K562 (cell line): ENCODE data around the gene PRDM10. TPM values are rescaled to one million over a fixed set of nuclear protein-coding genes. Genes with fewer than 3 reads are reported as not detected.
A peak's percentile ranks its signal among the peaks of the same experiment; 100 is the strongest.

Source experiments
- ATAC-seq: fragments of 200-7000 bp; cut with Tn5 transposase; 3 replicates; pipeline ENCODE4 v1.9.1; 2020; ENCODE audit warnings: moderate library complexity
- BruUV-seq: library from RNA; stranded (reverse); fragments of 400-500 nt; replicated peaks from 2 replicates; lab custom pipeline; 2021; lab: Mats Ljungman, UMichigan
- CTCF ChIA-PET: fragments of 300-600 bp; formaldehyde crosslinking; extraction: SDS; loops from one replicate; lab custom pipeline; 2021; ENCODE audit warnings: low intra/inter-chr PET ratio; lab: Yijun Ruan, JAX
- POLR2A ChIA-PET: fragments of 300-600, 350-650 bp; sonication (Branson Sonifier 250); formaldehyde crosslinking; extraction: SDS; loops from one replicate; lab custom pipeline; 2021; ENCODE audit warnings: antibody characterized with exemption, inconsistent platforms; lab: Yijun Ruan, JAX
- DNase-seq, 4 experiments: peaks; one replicate each; pipeline versions ENCODE4 v3.0.0 to v3.0.0-alpha.2; 2011 to 2018; ENCODE audit warnings: low spot score in 3 of 4, mixed read lengths in 3 of 4; ENCODE audit errors: extremely low read depth in 1 of 4
- FAIRE-seq: peaks from 2 replicates; lab custom pipeline; 2011; peaks lifted over from hg19 to GRCh38; lab: Jason Lieb, UNC
- H2AFZ ChIP-seq: 2 replicates; pipeline ENCODE4 v1.6.0; 2011; ENCODE audit warnings: low read depth, low read length, control low read depth, inconsistent platforms
- H3K27ac ChIP-seq: fragments of 200-600 bp; 3 replicates; pipeline ENCODE4 v1.8.0; 2011; ENCODE audit warnings: low read depth, mild to moderate bottlenecking, control low read depth, inconsistent platforms, low read length, moderate library complexity, mixed read lengths; ENCODE audit errors: extremely low read depth
- H3K27me3 ChIP-seq, 2 experiments: fragments of 300-600 bp in 1 of 2; 2 replicates in 1 of 2; 3 replicates in 1 of 2; pipeline versions ENCODE4 v1.6.0 to v1.8.0; 2011; ENCODE audit warnings: inconsistent platforms in 2 of 2, low read length in 2 of 2, mild to moderate bottlenecking in 1 of 2, mixed read lengths in 1 of 2, moderate library complexity in 1 of 2; ENCODE audit not compliant: control insufficient read depth in 2 of 2, insufficient read depth in 2 of 2
- H3K36me3 ChIP-seq: fragments of 300-600 bp; 3 replicates; pipeline ENCODE4 v1.8.0; 2011; ENCODE audit warnings: mild to moderate bottlenecking, low read length, inconsistent platforms; ENCODE audit not compliant: control insufficient read depth, insufficient read depth
- H3K4me1 ChIP-seq, 2 experiments: fragments of 200-600 bp in 1 of 2; replicated peaks in 1 of 2; 2 replicates in 1 of 2; 3 replicates in 1 of 2; pipeline versions ENCODE4 v1.5.1 to v1.8.0; 2011; ENCODE audit warnings: inconsistent platforms in 2 of 2, low read length in 2 of 2, mild to moderate bottlenecking in 1 of 2, mixed read lengths in 1 of 2, moderate library complexity in 1 of 2; ENCODE audit not compliant: control insufficient read depth in 2 of 2, insufficient read depth in 2 of 2
- H3K4me2 ChIP-seq: 2 replicates; pipeline ENCODE4 v1.6.1; 2011; ENCODE audit warnings: low read length, control low read depth, inconsistent platforms, mixed read lengths; ENCODE audit not compliant: insufficient read depth
- H3K4me3 ChIP-seq: fragments of 200-600 bp; sonication (generic), shearing (Covaris generic); 2 replicates; pipeline ENCODE4 v1.5.1; 2016; ENCODE audit warnings: control low read depth, inconsistent platforms
- H3K79me2 ChIP-seq: fragments of 200-600 bp; 3 replicates; pipeline ENCODE4 v1.8.0; 2011; ENCODE audit warnings: low read length, inconsistent platforms; ENCODE audit not compliant: control insufficient read depth, insufficient read depth
- H3K9ac ChIP-seq, 2 experiments: 2 replicates each; pipeline versions ENCODE4 v1.6.0 to v1.6.1; 2011; ENCODE audit warnings: low read depth in 2 of 2, low read length in 2 of 2, control low read depth in 1 of 2, inconsistent platforms in 1 of 2, mild to moderate bottlenecking in 1 of 2, mixed read lengths in 1 of 2; ENCODE audit not compliant: insufficient read depth in 1 of 2
- H3K9me1 ChIP-seq: one replicate; pipeline ENCODE4 v1.6.0; 2011; ENCODE audit warnings: inconsistent platforms, mild to moderate bottlenecking, low read length, moderate library complexity; ENCODE audit not compliant: control insufficient read depth, insufficient read depth
- H3K9me3 ChIP-seq: replicated peaks from 2 replicates; pipeline ENCODE4 v1.5.1; 2011; ENCODE audit warnings: low read depth, low read length, inconsistent platforms; ENCODE audit not compliant: control insufficient read depth, insufficient read depth
- H4K20me1 ChIP-seq: replicated peaks from 2 replicates; pipeline ENCODE4 v1.6.1; 2011; ENCODE audit warnings: low read length, inconsistent platforms, mixed read lengths; ENCODE audit not compliant: control insufficient read depth, insufficient read depth
- ATF4 ChIP-seq: fragments of 450-650 bp; formaldehyde crosslinking; IDR thresholded peaks from 2 replicates; pipeline ENCODE4 v1.4.0; 2022; ENCODE audit warnings: mild to moderate bottlenecking, moderate library complexity
- ATF7 ChIP-seq: fragments of 450-650 bp; IDR thresholded peaks from 2 replicates; pipeline ENCODE4 v1.7.1; 2014; ENCODE audit warnings: mild to moderate bottlenecking, moderate library complexity
- CREM ChIP-seq: IDR thresholded peaks from 2 replicates; pipeline ENCODE4 v1.6.1; 2014; ENCODE audit warnings: antibody characterized with exemption, low read depth
- CTBP1 ChIP-seq: fragments of 450-650 bp; IDR thresholded peaks from 2 replicates; pipeline ENCODE4 v1.6.1; 2016; ENCODE audit warnings: borderline replicate concordance
- EP400 ChIP-seq: fragments of 450-650 bp; IDR thresholded peaks from 2 replicates; pipeline ENCODE4 v1.6.1; 2017; ENCODE audit warnings: antibody characterized with exemption, mild to moderate bottlenecking, moderate library complexity
- JUN ChIP-seq, 2 experiments: sonication (generic) in 1 of 2; formaldehyde crosslinking in 1 of 2; IDR thresholded peaks; 2 replicates each; pipeline versions ENCODE4 v1.6.1 to v1.8.0; 2012 to 2022; ENCODE audit warnings: borderline replicate concordance in 2 of 2, mild to moderate bottlenecking in 2 of 2, improper control_type of control experiment in 1 of 2, low read depth in 1 of 2, low read length in 1 of 2, missing genetic modification reagents in 1 of 2
- RAD21 ChIP-seq, 2 experiments: fragments of 250-450 bp in 1 of 2; fragments of 450-650 bp in 1 of 2; sonication (Bioruptor Pico) in 1 of 2; formaldehyde crosslinking in 1 of 2; IDR thresholded peaks in 1 of 2; conservative IDR thresholded peaks in 1 of 2; 2 replicates each; pipeline versions ENCODE4 v1.4.0 to v1.8.0; 2020 to 2022; ENCODE audit warnings: mild to moderate bottlenecking in 2 of 2, moderate library complexity in 1 of 2
- REST ChIP-seq, 2 experiments: fragments of 450-650 bp; formaldehyde crosslinking in 1 of 2; IDR thresholded peaks; 2 replicates each; pipeline versions ENCODE4 v1.4.0 to v1.6.1; 2014 to 2020; ENCODE audit warnings: mild to moderate bottlenecking in 2 of 2, borderline replicate concordance in 1 of 2, low read depth in 1 of 2
- RHOXF2B ChIP-seq: fragments of 250-450 bp; sonication (Bioruptor Pico); conservative IDR thresholded peaks from 2 replicates; pipeline ENCODE4 v1.5.1; 2021
- TAL1 ChIP-seq: fragments of 450-650 bp; IDR thresholded peaks from 2 replicates; pipeline ENCODE4 v1.6.1; 2016; ENCODE audit warnings: mild to moderate bottlenecking
- WGBS: fragments of 100-300 bp; shearing (Covaris generic); methylation state at CpG from one replicate; pipeline ENCODE4 v1.1.6; 2016; ENCODE audit warnings: low coverage, mixed read lengths; ENCODE audit not compliant: insufficient coverage; ENCODE audit errors: missing lambda C conversion rate; 5-methylcytosine and 5-hydroxymethylcytosine counted together
- in situ Hi-C: fragments of 300-500 bp; cut with MboI; formaldehyde crosslinking; loops from 4 replicates; pipeline ENCODE4 v1.15.0; 2018; ENCODE audit warnings: inconsistent platforms, mixed read lengths
- intact Hi-C: fragments of 100-400 bp; cut with micrococcal nuclease; formaldehyde crosslinking; loops from 2 replicates; pipeline ENCODE4 v1.14.2; 2022
- polyA plus RNA-seq, 8 experiments: library from polyadenylated mRNA; depleted of rRNA in 4 of 8; stranded (reverse) in 5 of 8; unstranded in 3 of 8; fragments of >200 nt; fragmentation: Nextera tagmentation in 2 of 8; fragmentation: Illumina TruSeq in 1 of 8; extraction: Ambion mirVana in 2 of 8; extraction: Trizol in 1 of 8; gene quantifications; 2 replicates each; pipeline versions ENCODE4 v1.2.1 to v1.2.3, GENCODE V29; 2011 to 2014; ENCODE audit warnings: inconsistent platforms in 1 of 8, missing spikeins in 1 of 8
- total RNA-seq, 7 experiments: library from RNA; depleted of rRNA in 6 of 7; stranded (reverse); fragments of >200 nt in 6 of 7; fragmentation: Illumina TruSeq in 2 of 7; extraction: Trizol in 2 of 7; gene quantifications; 2 replicates each; pipeline versions ENCODE4 v1.2.1 to v1.2.3, GENCODE V29; 2011 to 2021; ENCODE audit warnings: low replicate concordance in 1 of 7

The PRDM10 gene
- total and polyA plus RNA-seq, 9 of the 15 experiments (the other 6 are each of a cell fraction or from before 2014, with no cell fraction given), result 0.89 to 9.3 (median 4.5) TPM

GRCh38 chr11:129992161-129992944 lies 10.3 kb downstream of the PRDM10 start:
- Histone ChIP-seq H4K20me1 (no peaks in the 10 kb centered on the region), H3K4me2 (no peak overlapping the region), H3K36me3 (peaks cover 3% of the 10 kb centered on the region; the same call in 1 of the 3 replicates), H3K9me3 (0 out of 2 replicates have a peak, but pooled peaks cover 3% of the 10 kb centered on the region), H3K4me1 (peaks cover 0 to 4% of the 10 kb centered on the region in 2 experiments; a peak in 2 of 5 replicates), H2AFZ (0 out of 2 replicates have a peak overlapping the region, but pooled peaks have one; percentile 36), H3K79me2 (peaks cover 4% of the 10 kb centered on the region; the same call in 2 of the 3 replicates), H3K27me3 (no peaks in the 10 kb centered on the region), H3K9ac (no peak overlapping the region), H3K4me3 (no peak overlapping the region), H3K9me1 (no peaks in the 10 kb centered on the region), H3K27ac (no peak overlapping the region)
- ChIA-PET POLR2A (interaction anchor here (0.6 to 3.0 kb wide), 4 partner anchors 9 to 156 kb away, joined by 3 to 26 read pairs (median 4); partner anchors contain the start of gene PRDM10), CTCF (interaction anchor here (1.1 to 2.0 kb wide), 2 partner anchors 10 to 140 kb away, joined by 3 to 13 read pairs; partner anchors contain the start of gene PRDM10)
- DNase-seq, result peak; percentile 46 to 74 (median 65)
- in situ Hi-C loops, result no loop called here
- peak; percentile 91 for FAIRE-seq
- intact Hi-C loops, result loop anchor here (1.0 kb wide), 1 partner anchor 140 kb away; no protein-coding TSS in a partner anchor
- ATAC-seq, result peak; percentile 98
- 17% methylated on average over 6 of the region's 6 CpGs for WGBS
- no TSS peak for BruUV-seq
- TF ChIP-seq CREM, result 0 out of 2 replicates have a peak, but pooled peaks have one; percentile 20
- TF ChIP-seq TAL1, result no peak
- TF ChIP-seq CTBP1, result peak; percentile 22; the same call in 1 of the 2 replicates
- TF ChIP-seq RAD21 (CRISPR knock-in tag; conservative IDR thresholded peaks at IDR 0.05 in 1 of 2, IDR thresholded peaks at IDR 0.05 in 1 of 2), result peak; percentile 35 to 78
- 0 out of 2 replicates have a peak, but pooled peaks have one; percentile 29 for TF ChIP-seq JUN (IDR thresholded peaks at IDR 0.05; ENCODE audit: borderline replicate concordance, low read depth, low read length)
- TF ChIP-seq JUN (CRISPR knock-in tag; IDR thresholded peaks at IDR 0.05; ENCODE audit: borderline replicate concordance), result no peak
- peak; percentile 63; the same call in 1 of the 2 replicates for TF ChIP-seq ATF4 (CRISPR knock-in tag)
- peak; percentile 33; the same call in 1 of the 2 replicates for TF ChIP-seq EP400
- TF ChIP-seq ATF7, result peak; percentile 86
- TF ChIP-seq REST (IDR thresholded peaks at IDR 0.05; ENCODE audit: borderline replicate concordance), result peak; percentile 64; the same call in 1 of the 2 replicates
- TF ChIP-seq REST (CRISPR knock-in tag; IDR thresholded peaks at IDR 0.05; ENCODE audit: low read depth), result no peak
- no peak for TF ChIP-seq RHOXF2B
